Osteoblast (primary cell): Measurements from ENCODE around the gene PTX4. TPM values are rescaled to one million over a fixed set of nuclear protein-coding genes. Genes with fewer than 3 reads are reported as not detected.

Experiments
- DNase-seq: peaks from one replicate; pipeline ENCODE4 v3.0.0; 2011; ENCODE audit warnings: low spot score, mixed read lengths; ENCODE audit not compliant: insufficient read length; ENCODE audit errors: missing footprints
- H2AFZ ChIP-seq: 2 replicates; pipeline ENCODE4 v1.6.0; 2011; ENCODE audit warnings: mild to moderate bottlenecking, low read length
- H3K27ac ChIP-seq: 2 replicates; pipeline ENCODE4 v1.5.1; 2011; ENCODE audit warnings: mild to moderate bottlenecking, low read depth, low read length, moderate library complexity
- H3K27me3 ChIP-seq: 2 replicates; pipeline ENCODE4 v1.6.0; 2012; ENCODE audit warnings: mild to moderate bottlenecking, control low read depth, inconsistent platforms, low read length, moderate library complexity; ENCODE audit not compliant: insufficient read depth
- H3K36me3 ChIP-seq: 2 replicates; pipeline ENCODE4 v1.5.1; 2011; ENCODE audit warnings: mild to moderate bottlenecking, low read length, control low read depth, moderate library complexity; ENCODE audit not compliant: insufficient read depth
- H3K4me1 ChIP-seq: 2 replicates; pipeline ENCODE4 v1.5.1; 2011; ENCODE audit warnings: mild to moderate bottlenecking, low read length, control low read depth, moderate library complexity; ENCODE audit not compliant: insufficient read depth
- H3K4me2 ChIP-seq: 2 replicates; pipeline ENCODE4 v1.6.0; 2011; ENCODE audit warnings: mild to moderate bottlenecking, low read length; ENCODE audit not compliant: insufficient read depth
- H3K4me3 ChIP-seq: fragments of 200-600 bp; sonication (generic); 3 replicates; pipeline ENCODE4 v1.5.1; 2012; ENCODE audit warnings: mild to moderate bottlenecking, low read length, inconsistent platforms; ENCODE audit not compliant: insufficient read depth
- H3K79me2 ChIP-seq: 2 replicates; pipeline ENCODE4 v1.6.0; 2012; ENCODE audit warnings: mild to moderate bottlenecking, low read length, control low read depth, inconsistent platforms; ENCODE audit not compliant: insufficient read depth
- H3K9me3 ChIP-seq: 2 replicates; pipeline ENCODE4 v1.5.1; 2011; ENCODE audit warnings: low read depth, low read length, control low read depth
- H4K20me1 ChIP-seq: 2 replicates; pipeline ENCODE4 v1.6.0; 2012; ENCODE audit warnings: mild to moderate bottlenecking, low read length, control low read depth; ENCODE audit not compliant: insufficient read depth
- CTCF ChIP-seq: IDR thresholded peaks from 2 replicates; pipeline ENCODE4 v1.5.1; 2011; ENCODE audit warnings: mild to moderate bottlenecking, low read depth, low read length, moderate library complexity; ENCODE audit errors: extremely low read depth
- total RNA-seq: library from RNA; depleted of rRNA; stranded (reverse); fragments of >200 nt; gene quantifications from 2 replicates; pipeline ENCODE4 v1.2.3, GENCODE V29; 2012

Gene PTX4
- total RNA-seq, 1 donor, result not detected

- no peaks in the 10 kb centered on the region for H3K4me1 ChIP-seq
- no peaks in the 10 kb centered on the region for H3K36me3 ChIP-seq
- no peak overlapping the region for H3K4me3 ChIP-seq
- TF ChIP-seq CTCF, result no peak
- no peaks in the 10 kb centered on the region for H3K9me3 ChIP-seq
- DNase-seq, result no peak
- no peak overlapping the region for H2AFZ ChIP-seq
- no peak overlapping the region for H3K27ac ChIP-seq
- H3K27me3 ChIP-seq, result no peaks in the 10 kb centered on the region
- no peak overlapping the region for H3K4me2 ChIP-seq
- no peaks in the 10 kb centered on the region for H4K20me1 ChIP-seq
- H3K79me2 ChIP-seq, result no peaks in the 10 kb centered on the region
These were observed 52.6 kb downstream of the PTX4 start for GRCh38 chr16:1435921-1436697.

Other genes starting within 250 kb of the PTX4 start
- not detected in 2 replicates for gene TPSAB1, start 248.2 kb downstream of the PTX4 start, total RNA-seq
- not detected in 2 replicates for gene TPSD1, start 232.9 kb downstream of the PTX4 start, total RNA-seq
- 37.1 and 49.2 TPM in 2 replicates for gene UBE2I, start 179.3 kb downstream of the PTX4 start, total RNA-seq
- gene BAIAP3, start 155.3 kb downstream of the PTX4 start, total RNA-seq, result under 0.01 and 0.29 TPM in 2 replicates
- 53.6 and 57.8 TPM in 2 replicates for gene TSR3, start 137.1 kb downstream of the PTX4 start, total RNA-seq
- gene GNPTG, start 137.0 kb downstream of the PTX4 start, total RNA-seq, result 67.8 and 69.1 TPM in 2 replicates
- 10.1 and 12.7 TPM in 2 replicates for gene UNKL, start 74.2 kb downstream of the PTX4 start, total RNA-seq
- gene UQCC4, start 68.2 kb downstream of the PTX4 start, total RNA-seq, result 7.6 and 8.3 TPM in 2 replicates
- not detected in 2 replicates for gene PERCC1, start 57.9 kb downstream of the PTX4 start, total RNA-seq
- gene CCDC154, start 44.4 kb downstream of the PTX4 start, total RNA-seq, result 0.36 and 0.59 TPM in 2 replicates
- 161 and 187 TPM in 2 replicates for gene CLCN7, start 13.9 kb downstream of the PTX4 start, total RNA-seq
- 12.4 and 18.1 TPM in 2 replicates for gene TELO2, start 4.4 kb upstream of the PTX4 start, total RNA-seq
- 7.7 and 8.3 TPM in 2 replicates for gene TMEM204, start 44.7 kb upstream of the PTX4 start, total RNA-seq
- 37.1 and 38.0 TPM in 2 replicates for gene IFT140, start 123.1 kb upstream of the PTX4 start, total RNA-seq
- 9.7 and 11.2 TPM in 2 replicates for gene CRAMP1, start 123.4 kb upstream of the PTX4 start, total RNA-seq
- gene JPT2, start 189.3 kb upstream of the PTX4 start, total RNA-seq, result 22.8 and 26.2 TPM in 2 replicates
- gene MAPK8IP3, start 217.3 kb upstream of the PTX4 start, total RNA-seq, result 64.1 and 71.0 TPM in 2 replicates